ENCODE results near the gene LDB2.
A peak's percentile ranks its signal among the peaks of the same experiment; 100 is the strongest.

Gene LDB2

GRCh38 chr4:16745887-16746286 lies 152.6 kb downstream of the LDB2 start:
- H3K36me3 ChIP-seq (ENCODE audit: insufficient read depth, low read depth, low read length): no peaks in the 10 kb centered on the region; the same call in 1 of the 2 replicates
- no peak overlapping the region for H3K9ac ChIP-seq (ENCODE audit: low read depth, low read length)
- no peaks in the 10 kb centered on the region for H3K27me3 ChIP-seq (ENCODE audit: insufficient read depth, low read length)
- no peaks in the 10 kb centered on the region for H3K4me1 ChIP-seq (ENCODE audit: insufficient read depth, low read length)
- H3K27ac ChIP-seq (ENCODE audit: low read length): no peak overlapping the region
- no peak overlapping the region for H3K4me3 ChIP-seq (ENCODE audit: low read length)
- no peaks in the 10 kb centered on the region for H3K9me3 ChIP-seq (ENCODE audit: insufficient read depth, low read depth, low read length)

- Histone ChIP-seq H3K4me1 (ENCODE audit: insufficient read depth, low read length) (no peaks in the 10 kb centered on the region), H3K36me3 (ENCODE audit: insufficient read depth, low read depth, low read length) (no peaks in the 10 kb centered on the region), H3K4me3 (ENCODE audit: low read length) (no peak overlapping the region), H3K9ac (ENCODE audit: low read depth, low read length) (no peak overlapping the region), H3K27me3 (ENCODE audit: insufficient read depth, low read length) (no peaks in the 10 kb centered on the region), H3K9me3 (ENCODE audit: insufficient read depth, low read depth, low read length) (no peaks in the 10 kb centered on the region), H3K27ac (ENCODE audit: low read length) (no peak overlapping the region)
Observed at GRCh38 chr4:16745009-16745635, 153.3 kb downstream of the LDB2 start.

DNA sequence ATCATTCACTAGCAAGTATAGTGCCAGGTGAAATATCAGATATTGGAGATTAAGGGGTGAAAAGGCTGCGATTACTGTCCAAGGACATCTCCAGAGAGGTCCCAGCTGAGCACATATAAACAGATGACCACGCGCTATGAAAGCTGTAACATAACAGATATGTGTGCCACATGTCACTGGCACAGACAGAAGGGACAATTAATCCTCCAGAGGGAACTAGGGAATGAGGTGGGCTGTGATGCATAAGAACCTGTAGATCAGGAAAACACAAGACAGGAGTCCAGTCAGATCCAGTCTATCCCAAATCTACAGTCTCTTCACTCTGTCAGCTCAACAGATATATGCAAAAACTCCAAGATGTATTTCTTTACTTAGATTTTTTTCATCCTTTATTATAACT lies 157.2 kb downstream of the LDB2 start:
- Histone ChIP-seq H3K4me3 (ENCODE audit: low read length) (no peak overlapping the region), H3K36me3 (ENCODE audit: insufficient read depth, low read depth, low read length) (no peaks in the 10 kb centered on the region), H3K27ac (ENCODE audit: low read length) (no peak overlapping the region), H3K27me3 (ENCODE audit: insufficient read depth, low read length) (no peaks in the 10 kb centered on the region), H3K9me3 (ENCODE audit: insufficient read depth, low read depth, low read length) (no peaks in the 10 kb centered on the region), H3K4me1 (ENCODE audit: insufficient read depth, low read length) (no peaks in the 10 kb centered on the region), H3K9ac (ENCODE audit: low read depth, low read length) (no peak overlapping the region)

DNA sequence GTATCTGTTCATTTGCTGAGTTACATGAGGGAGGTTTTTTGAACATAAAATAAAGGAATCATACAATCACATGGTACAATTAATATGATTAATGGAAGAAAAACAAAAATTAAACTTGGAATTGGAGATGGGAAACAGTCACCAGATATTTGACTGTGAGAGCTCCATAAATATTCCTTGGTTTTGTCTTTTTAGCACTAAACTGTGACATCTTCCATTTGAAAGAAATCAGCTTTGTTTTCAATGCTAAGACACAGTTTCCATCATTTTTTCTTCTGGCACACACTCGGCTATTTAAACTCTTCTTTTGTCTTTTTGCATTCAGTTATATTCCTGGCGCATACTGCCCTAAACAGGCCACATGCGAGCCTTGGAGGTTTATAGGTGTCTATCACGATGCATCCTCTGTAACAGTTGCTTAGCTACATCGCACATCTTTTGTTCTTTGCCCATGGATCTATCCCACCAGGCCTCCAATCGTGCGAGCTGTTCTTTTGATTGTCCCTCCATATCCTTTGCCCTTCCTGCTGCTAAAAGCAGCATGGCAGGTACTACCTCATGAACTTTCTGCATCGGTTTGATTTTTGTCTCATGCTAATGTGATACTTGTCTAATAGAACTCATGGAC lies 158.3 kb downstream of the LDB2 start:
- H3K27ac ChIP-seq (ENCODE audit: low read length): no peak overlapping the region
- no peak overlapping the region for H3K4me3 ChIP-seq (ENCODE audit: low read length)
- H3K36me3 ChIP-seq (ENCODE audit: insufficient read depth, low read depth, low read length): no peaks in the 10 kb centered on the region
- no peaks in the 10 kb centered on the region for H3K4me1 ChIP-seq (ENCODE audit: insufficient read depth, low read length)
- no peak overlapping the region for H3K9ac ChIP-seq (ENCODE audit: low read depth, low read length)
- H3K27me3 ChIP-seq (ENCODE audit: insufficient read depth, low read length): no peaks in the 10 kb centered on the region
- H3K9me3 ChIP-seq (ENCODE audit: insufficient read depth, low read depth, low read length): no peaks in the 10 kb centered on the region

- Histone ChIP-seq H3K9me3 (ENCODE audit: insufficient read depth, low read depth, low read length) (no peaks in the 10 kb centered on the region), H3K9ac (ENCODE audit: low read depth, low read length) (no peak overlapping the region), H3K27ac (ENCODE audit: low read length) (no peak overlapping the region), H3K27me3 (ENCODE audit: insufficient read depth, low read length) (no peaks in the 10 kb centered on the region), H3K4me1 (ENCODE audit: insufficient read depth, low read length) (no peaks in the 10 kb centered on the region), H3K4me3 (ENCODE audit: low read length) (no peak overlapping the region), H3K36me3 (ENCODE audit: insufficient read depth, low read depth, low read length) (no peaks in the 10 kb centered on the region)
Observed at GRCh38 chr4:16738558-16738957, 159.9 kb downstream of the LDB2 start.

DNA sequence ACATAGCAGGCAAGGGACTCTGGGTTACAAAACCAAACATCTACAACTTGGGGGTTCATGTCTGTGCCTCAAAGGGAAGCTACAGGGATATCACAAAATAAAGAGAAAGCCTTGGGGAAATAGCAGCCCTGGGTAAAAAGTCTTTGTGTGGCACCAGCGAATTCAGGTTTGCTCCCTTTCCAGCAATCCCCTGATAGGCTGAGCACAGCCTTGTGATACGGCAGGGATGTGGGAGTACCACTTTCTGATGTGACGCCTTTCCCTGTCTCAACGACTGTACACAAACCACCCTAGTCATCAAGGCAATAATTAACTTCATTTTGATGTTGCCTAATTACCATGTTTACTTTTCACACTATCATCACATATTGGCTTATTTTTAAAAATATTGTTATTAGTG lies 164.9 kb downstream of the LDB2 start:
- no peaks in the 10 kb centered on the region for H3K9me3 ChIP-seq (ENCODE audit: insufficient read depth, low read depth, low read length)
- peaks cover 32% of the 10 kb centered on the region; the same call in 1 of the 2 replicates for H3K4me1 ChIP-seq (ENCODE audit: insufficient read depth, low read length)
- H3K27me3 ChIP-seq (ENCODE audit: insufficient read depth, low read length): no peaks in the 10 kb centered on the region
- H3K36me3 ChIP-seq (ENCODE audit: insufficient read depth, low read depth, low read length): no peaks in the 10 kb centered on the region
- no peak overlapping the region for H3K9ac ChIP-seq (ENCODE audit: low read depth, low read length)
- H3K27ac ChIP-seq (ENCODE audit: low read length): no peak overlapping the region
- H3K4me3 ChIP-seq (ENCODE audit: low read length): no peak overlapping the region

DNA sequence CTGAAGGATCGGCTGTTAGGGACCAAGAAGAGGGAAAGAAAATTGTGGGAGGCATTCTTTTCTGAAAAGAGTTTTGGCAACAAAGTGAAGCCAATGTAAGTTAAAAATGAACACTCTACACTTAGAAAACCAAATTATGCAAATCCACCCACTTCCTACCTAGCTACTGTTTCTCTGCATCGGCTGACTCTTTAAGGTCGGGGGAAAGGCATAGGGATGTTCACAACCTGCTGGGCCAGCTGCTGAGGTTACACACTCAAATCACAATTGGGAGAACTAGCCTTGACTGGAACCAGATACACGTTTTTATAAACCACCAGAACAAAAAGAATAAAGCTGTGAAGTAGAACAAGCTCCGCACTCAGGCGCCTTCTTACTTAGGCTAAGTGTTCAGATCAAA lies 165.7 kb downstream of the LDB2 start:
- Histone ChIP-seq H3K27ac (ENCODE audit: low read length) (no peak overlapping the region), H3K9ac (ENCODE audit: low read depth, low read length) (no peak overlapping the region), H3K4me3 (ENCODE audit: low read length) (peak overlapping the region; percentile 27; the same call in 1 of the 2 replicates), H3K36me3 (ENCODE audit: insufficient read depth, low read depth, low read length) (no peaks in the 10 kb centered on the region), H3K9me3 (ENCODE audit: insufficient read depth, low read depth, low read length) (no peaks in the 10 kb centered on the region), H3K4me1 (ENCODE audit: insufficient read depth, low read length) (peaks cover 35% of the 10 kb centered on the region; the same call in 1 of the 2 replicates), H3K27me3 (ENCODE audit: insufficient read depth, low read length) (no peaks in the 10 kb centered on the region)

- no peaks in the 10 kb centered on the region for H3K27me3 ChIP-seq (ENCODE audit: insufficient read depth, low read length)
- no peak overlapping the region for H3K9ac ChIP-seq (ENCODE audit: low read depth, low read length)
- H3K27ac ChIP-seq (ENCODE audit: low read length): no peak overlapping the region
- 0 out of 2 replicates have a peak overlapping the region, but pooled peaks have one; percentile 11 for H3K4me3 ChIP-seq (ENCODE audit: low read length)
- no peaks in the 10 kb centered on the region for H3K9me3 ChIP-seq (ENCODE audit: insufficient read depth, low read depth, low read length)
- H3K36me3 ChIP-seq (ENCODE audit: insufficient read depth, low read depth, low read length): no peaks in the 10 kb centered on the region
- peaks cover 37% of the 10 kb centered on the region; the same call in 1 of the 2 replicates for H3K4me1 ChIP-seq (ENCODE audit: insufficient read depth, low read length)
Observed at GRCh38 chr4:16731776-16732380, 166.6 kb downstream of the LDB2 start.

- Histone ChIP-seq H3K4me1 (ENCODE audit: insufficient read depth, low read length) (peaks cover 37% of the 10 kb centered on the region; the same call in 1 of the 2 replicates), H3K27ac (ENCODE audit: low read length) (no peak overlapping the region), H3K36me3 (ENCODE audit: insufficient read depth, low read depth, low read length) (no peaks in the 10 kb centered on the region), H3K27me3 (ENCODE audit: insufficient read depth, low read length) (no peaks in the 10 kb centered on the region), H3K9me3 (ENCODE audit: insufficient read depth, low read depth, low read length) (no peaks in the 10 kb centered on the region), H3K4me3 (ENCODE audit: low read length) (no peak overlapping the region), H3K9ac (ENCODE audit: low read depth, low read length) (no peak overlapping the region)
Observed at GRCh38 chr4:16730522-16731205, 167.8 kb downstream of the LDB2 start.

DNA sequence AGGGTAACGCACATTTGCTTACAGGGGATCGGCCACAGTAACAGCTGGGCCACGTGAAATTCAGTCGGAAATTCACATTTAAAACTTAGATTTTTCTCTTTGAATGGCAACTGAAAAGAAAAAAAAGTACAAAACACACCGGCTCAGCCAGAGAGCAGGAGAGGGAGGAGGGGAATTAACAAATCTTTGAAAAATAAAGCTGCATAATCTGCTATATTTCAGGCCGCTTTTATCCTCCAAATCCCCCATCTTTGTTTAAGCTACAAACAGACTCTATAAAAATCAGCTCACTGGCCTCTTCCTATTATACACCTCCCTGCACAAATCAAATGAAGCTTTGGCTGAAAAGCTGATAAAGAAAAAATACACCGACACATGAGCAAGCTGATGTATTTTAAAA lies 169.1 kb downstream of the LDB2 start:
- Histone ChIP-seq H3K4me1 (ENCODE audit: insufficient read depth, low read length) (peaks cover 37% of the 10 kb centered on the region; the same call in 1 of the 2 replicates), H3K4me3 (ENCODE audit: low read length) (no peak overlapping the region), H3K36me3 (ENCODE audit: insufficient read depth, low read depth, low read length) (no peaks in the 10 kb centered on the region), H3K9ac (ENCODE audit: low read depth, low read length) (no peak overlapping the region), H3K27me3 (ENCODE audit: insufficient read depth, low read length) (no peaks in the 10 kb centered on the region), H3K27ac (ENCODE audit: low read length) (no peak overlapping the region), H3K9me3 (ENCODE audit: insufficient read depth, low read depth, low read length) (no peaks in the 10 kb centered on the region)

- Histone ChIP-seq H3K4me3 (ENCODE audit: low read length) (no peak overlapping the region), H3K9ac (ENCODE audit: low read depth, low read length) (no peak overlapping the region), H3K4me1 (ENCODE audit: insufficient read depth, low read length) (peaks cover 37% of the 10 kb centered on the region; the same call in 1 of the 2 replicates), H3K27ac (ENCODE audit: low read length) (no peak overlapping the region), H3K9me3 (ENCODE audit: insufficient read depth, low read depth, low read length) (no peaks in the 10 kb centered on the region), H3K36me3 (ENCODE audit: insufficient read depth, low read depth, low read length) (no peaks in the 10 kb centered on the region), H3K27me3 (ENCODE audit: insufficient read depth, low read length) (no peaks in the 10 kb centered on the region)
Observed at GRCh38 chr4:16728849-16729248, 169.6 kb downstream of the LDB2 start.

Data from iPS-20b (cell line).